T-helper 1 cell (primary cell): ENCODE data around the gene ZNF74.

Experiments
- DNase-seq, 5 donors: peaks; one replicate each; pipeline ENCODE4 v3.0.0-alpha.2; 2012 to 2020

ZNF74 gene

DNA sequence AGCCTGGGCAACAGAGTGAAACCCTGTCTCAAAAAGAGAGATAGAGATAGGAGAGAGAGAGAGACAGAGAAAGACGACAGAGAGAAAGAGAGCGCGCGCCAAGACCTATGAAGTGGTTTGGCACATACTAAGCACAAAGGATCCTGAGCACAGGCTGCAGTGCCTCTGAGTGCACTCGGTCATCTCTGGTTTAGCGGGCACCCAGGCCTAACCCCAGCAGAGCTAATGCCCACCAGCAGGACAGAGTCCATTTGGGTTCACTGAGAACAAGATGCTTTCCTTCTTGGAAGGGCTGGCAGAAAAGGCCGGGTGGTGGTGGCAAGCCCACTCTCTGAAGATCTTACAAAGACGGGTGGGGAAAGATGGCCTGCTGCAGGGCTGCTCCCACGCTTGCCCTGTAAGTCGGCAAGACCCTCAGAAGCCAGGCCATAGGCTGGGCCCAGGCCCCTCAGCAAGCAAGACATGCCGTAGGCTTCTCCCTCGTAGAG lies 40.4 kb downstream of the ZNF74 start:
- DNase-seq, result no peak

GRCh38 chr22:20434773-20435172 lies 40.8 kb downstream of the ZNF74 start:
- DNase-seq, result no peak

DNA sequence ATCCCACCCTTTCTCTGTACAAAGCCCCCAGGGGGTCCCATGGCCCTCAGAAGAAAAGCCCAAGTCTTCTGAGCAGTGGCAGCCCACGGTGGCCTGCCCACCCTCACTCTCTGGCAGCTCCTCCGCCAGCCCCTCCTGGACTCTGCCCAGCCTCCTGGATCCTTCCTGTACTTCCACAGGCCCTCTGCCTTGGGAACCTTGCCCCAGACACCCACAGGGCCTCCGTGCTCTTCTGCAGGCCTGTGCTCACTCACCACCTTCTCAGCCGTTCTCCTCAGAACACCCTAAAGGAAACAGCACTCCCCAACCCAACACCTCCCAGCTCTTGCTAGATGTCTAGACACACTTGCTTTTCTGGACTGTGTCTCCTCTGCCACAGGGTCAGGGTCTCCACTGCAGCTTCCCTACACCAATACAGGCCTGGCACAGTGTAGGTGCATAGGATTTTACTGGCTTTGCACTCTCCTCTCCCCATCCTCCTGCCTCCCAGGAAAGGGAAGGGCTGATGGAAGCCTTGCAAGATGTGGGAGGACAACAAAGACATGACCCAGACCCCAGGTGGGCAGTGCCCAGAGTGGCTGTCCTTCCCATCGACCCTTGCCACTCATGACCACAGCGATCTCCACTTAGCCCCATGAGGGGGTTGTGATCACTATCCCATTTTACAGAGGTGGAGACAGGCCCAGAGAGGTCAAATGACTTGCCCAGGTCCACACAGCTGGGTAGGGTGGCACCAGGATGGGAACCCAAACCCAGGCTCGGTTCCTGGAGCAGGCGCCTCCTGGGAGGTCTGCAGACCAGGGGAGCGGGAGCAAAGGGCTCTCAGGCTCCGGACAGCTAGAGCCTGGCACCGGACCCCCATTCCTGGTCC lies 41.7 kb downstream of the ZNF74 start:
- DNase-seq, result no peak

- no peak for DNase-seq
Measured at GRCh38 chr22:20436307-20436767, 42.4 kb downstream of the ZNF74 start.

GRCh38 chr22:20436768-20437612 lies 43.0 kb downstream of the ZNF74 start:
- no peak for DNase-seq

GRCh38 chr22:20437613-20438426 lies 43.9 kb downstream of the ZNF74 start, which contains the start of gene SCARF2:
SCARF2 (minus strand) TSS chr22:20437825; CDS start chr22:20437754, 71 bp downstream.
- no peak for DNase-seq

DNA sequence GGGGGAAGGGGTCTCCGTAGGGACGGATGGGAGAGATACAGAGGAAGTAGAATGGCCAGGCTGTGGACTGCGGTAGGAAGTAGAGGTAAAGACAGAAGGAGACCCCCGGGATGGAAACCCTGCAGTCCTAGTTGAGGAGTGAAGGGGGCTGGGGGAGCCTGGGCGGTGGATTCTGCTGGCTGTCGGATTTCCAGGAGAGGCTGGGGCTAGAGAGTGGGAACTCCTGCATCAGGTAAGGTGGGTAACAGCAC lies 44.4 kb downstream of the ZNF74 start:
- DNase-seq, result no peak

GRCh38 chr22:20438678-20439492 lies 44.9 kb downstream of the ZNF74 start:
- DNase-seq, result no peak

- DNase-seq, result no peak
Measured at GRCh38 chr22:20439556-20439927, 45.6 kb downstream of the ZNF74 start.

DNA sequence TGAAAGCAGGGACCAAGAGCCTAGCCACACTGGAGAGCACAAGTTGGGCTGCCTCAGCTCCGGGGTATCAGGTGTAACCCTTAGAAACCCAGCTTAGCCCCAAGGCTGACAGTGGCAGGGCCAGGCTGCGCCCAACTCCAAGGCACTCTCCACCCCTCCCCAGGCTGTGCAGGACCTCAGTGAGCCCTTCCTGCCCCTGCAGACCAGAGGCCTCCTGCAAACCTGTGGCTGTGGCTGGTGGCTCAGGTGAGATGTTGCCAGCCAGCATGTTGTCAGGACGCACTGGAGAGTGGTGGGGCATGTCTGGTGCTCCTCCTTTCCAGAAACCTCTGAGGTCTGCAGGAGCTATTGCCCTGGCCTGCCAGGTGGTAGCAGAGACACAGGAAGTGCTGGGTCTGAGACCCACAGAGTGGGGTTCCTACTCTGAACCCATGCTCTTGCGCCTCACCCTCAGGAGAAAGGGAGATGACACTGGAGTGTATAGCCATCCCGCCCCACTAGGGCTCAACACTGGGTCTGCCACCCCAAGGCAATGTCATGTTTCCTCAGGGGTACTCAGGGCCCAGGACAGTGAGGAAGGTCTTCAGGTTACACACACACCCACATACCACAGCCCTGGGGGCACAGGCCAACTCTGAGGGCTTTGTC lies 46.1 kb downstream of the ZNF74 start:
- DNase-seq, result no peak

- DNase-seq, result no peak
Measured at GRCh38 chr22:20440637-20441591, 47.0 kb downstream of the ZNF74 start.

DNA sequence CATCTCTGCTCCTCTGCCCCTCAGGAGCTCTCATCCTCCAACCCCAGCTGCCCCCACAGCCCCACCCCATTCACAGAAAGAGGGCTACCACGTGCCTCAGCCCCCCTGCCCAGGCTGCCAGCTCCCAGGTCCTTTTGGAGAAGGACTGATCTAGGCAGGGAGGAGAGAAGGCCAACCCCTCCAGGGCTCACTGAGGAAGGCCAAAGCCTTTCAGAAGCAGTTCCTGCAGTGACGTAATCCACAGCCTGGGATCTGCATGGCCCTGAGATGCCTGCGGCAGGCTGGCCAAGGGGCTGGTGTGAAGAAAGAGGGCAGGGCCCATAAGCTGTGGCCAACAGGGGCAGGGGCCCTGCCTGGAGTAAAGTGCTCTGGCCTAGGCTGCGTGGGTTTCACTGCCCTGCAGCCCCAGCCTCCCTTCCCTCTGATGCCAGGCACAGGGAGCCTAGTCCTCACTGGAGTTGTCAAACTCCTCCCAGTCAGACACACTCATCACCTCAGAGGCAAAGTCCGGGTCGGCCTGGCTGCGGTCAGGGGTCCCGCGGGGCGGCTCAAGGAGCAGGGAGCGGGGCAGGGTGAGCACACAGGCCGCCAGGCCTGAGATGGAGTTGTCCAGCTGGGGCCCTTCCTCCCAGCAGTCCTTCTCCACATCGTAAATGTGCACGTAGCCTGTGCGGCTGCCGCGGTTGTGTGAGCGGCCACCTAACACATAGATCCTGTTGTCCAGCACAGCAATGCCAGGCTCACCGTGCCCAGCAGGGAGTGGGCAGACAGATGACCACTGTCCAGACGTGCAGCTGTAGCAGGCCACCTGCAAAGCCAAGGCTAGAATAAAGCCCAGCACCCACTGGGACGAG lies 47.9 kb downstream of the ZNF74 start:
- no peak for DNase-seq

DNA sequence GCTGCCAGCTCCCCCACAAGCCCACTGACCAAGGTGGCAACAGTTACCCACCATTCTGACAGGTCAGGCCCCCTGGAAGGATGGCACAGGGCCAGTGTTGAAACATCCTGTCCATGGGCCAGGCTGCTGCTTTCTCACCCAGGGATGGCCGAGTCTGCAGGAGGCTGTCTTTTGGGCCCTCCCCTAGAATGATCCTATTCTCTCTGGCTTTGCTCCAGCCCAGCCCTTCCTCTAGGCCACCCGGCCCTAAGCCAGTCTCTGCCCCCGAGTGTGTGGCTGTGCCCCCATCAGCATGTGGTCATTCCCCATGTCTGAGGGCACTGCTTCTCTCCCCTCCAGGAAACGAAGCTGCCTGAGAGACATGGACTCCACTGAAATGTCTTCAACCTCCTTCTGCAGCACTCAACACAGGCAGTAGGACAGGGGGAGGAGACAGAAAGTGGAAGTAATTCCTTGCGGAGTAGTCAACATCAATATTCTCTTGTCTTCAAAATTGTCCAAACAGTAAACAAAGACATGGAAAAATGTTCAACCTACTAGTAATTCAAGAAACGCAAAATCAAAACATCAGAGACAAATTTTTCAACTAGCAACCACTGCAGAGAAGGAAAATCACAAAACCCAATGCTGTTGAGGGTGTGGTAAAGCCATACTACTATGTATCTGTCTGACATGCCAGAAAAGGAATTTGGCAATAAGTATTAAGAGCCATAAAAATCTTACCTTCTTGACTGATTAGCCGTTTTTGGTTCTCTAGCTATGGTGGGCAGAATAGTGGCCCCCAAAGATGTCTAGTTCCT lies 48.7 kb downstream of the ZNF74 start:
- DNase-seq, result no peak

DNA sequence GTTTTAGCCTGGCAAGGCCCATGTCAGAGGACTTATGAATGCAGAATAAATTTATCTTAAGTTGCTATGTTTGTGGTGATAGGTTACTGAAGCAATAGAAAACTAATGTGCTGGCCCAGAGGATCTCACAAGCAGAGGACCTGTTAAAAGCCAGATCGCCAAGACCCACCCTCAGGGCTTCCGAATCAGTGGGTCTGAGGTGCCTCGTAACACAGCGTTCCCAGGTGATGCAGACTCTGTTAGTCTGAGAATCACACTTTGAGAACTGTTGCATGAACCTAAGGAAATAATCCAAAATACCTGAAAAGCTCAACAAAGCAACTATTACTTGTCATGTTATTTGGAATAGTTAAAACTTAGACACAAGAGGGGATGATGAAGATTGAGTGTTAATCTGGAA lies 50.4 kb downstream of the ZNF74 start:
- no peak for DNase-seq

- no peak for DNase-seq
Measured at GRCh38 chr22:20446383-20446970, 52.5 kb downstream of the ZNF74 start.

GRCh38 chr22:20448630-20449029 lies 54.7 kb downstream of the ZNF74 start:
- no peak for DNase-seq

DNA sequence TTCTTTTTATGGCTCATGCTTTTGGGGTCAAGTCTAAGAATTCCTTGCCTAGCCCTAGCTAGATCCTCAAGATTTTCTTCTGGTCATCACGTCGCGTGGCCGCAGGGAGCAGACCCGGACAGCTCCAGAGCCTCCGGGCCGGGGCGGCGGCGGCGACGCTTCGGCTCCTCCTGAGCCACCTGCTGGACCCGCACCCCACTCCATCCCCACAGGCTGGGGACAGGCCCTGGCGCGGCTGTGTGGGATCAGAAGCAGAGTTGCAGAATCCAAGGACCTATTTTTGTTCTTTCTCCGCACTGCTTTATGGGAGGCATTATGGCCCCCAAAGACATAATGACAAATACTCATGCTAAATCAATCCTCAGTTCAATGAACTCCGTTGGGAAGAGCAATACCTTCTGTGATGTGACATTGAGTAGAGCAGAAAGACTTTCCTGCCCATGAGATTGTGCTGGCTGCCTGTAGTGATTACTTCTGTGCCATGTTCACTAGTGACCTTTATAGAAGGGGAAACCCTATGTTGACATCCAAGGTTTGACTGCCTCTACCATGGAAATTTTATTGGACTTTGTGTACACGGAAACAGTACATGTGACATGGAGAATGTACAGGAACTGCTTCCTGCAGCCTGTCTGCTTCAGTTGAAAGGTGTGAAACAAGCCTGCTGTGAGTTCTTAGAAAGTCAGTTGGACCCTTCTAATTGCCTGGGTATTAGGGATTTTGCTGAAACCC lies 56.0 kb downstream of the ZNF74 start:
- DNase-seq, result no peak
